Smooth muscle cell (in vitro differentiated cells): Measurements from ENCODE around the gene TPP2. TPM values are rescaled to one million over a fixed set of nuclear protein-coding genes. Genes with fewer than 3 reads are reported as not detected.

Source experiments
- DNase-seq: peaks from one replicate; lab custom pipeline; 2025; ENCODE audit not compliant: unreplicated experiment; lab: John Stamatoyannopoulos, UW
- H2AFZ ChIP-seq: fragments of 200-600 bp; sonication (generic); 2 replicates; pipeline ENCODE4 v1.6.0; 2016; ENCODE audit warnings: antibody characterized with exemption, low read depth, mild to moderate bottlenecking
- H3F3A ChIP-seq: fragments of 200-600 bp; sonication (generic); 2 replicates; pipeline ENCODE4 v1.6.0; 2017; ENCODE audit warnings: antibody characterized with exemption, low read depth
- H3K27ac ChIP-seq: fragments of 200-600 bp; sonication (generic); 2 replicates; pipeline ENCODE4 v1.5.1; 2016; ENCODE audit warnings: low read depth, mild to moderate bottlenecking
- H3K27me3 ChIP-seq: fragments of 200-600 bp; sonication (generic); 2 replicates; pipeline ENCODE4 v1.6.1; 2016; ENCODE audit warnings: low read depth, mild to moderate bottlenecking
- H3K36me3 ChIP-seq: fragments of 200-600 bp; sonication (generic); 2 replicates; pipeline ENCODE4 v1.5.1; 2016; ENCODE audit warnings: low read depth
- H3K4me1 ChIP-seq: fragments of 200-600 bp; sonication (generic); 2 replicates; pipeline ENCODE4 v1.5.1; 2016; ENCODE audit warnings: low read depth
- H3K4me2 ChIP-seq: fragments of 200-600 bp; sonication (generic); 2 replicates; pipeline ENCODE4 v1.6.0; 2016; ENCODE audit warnings: mild to moderate bottlenecking
- H3K4me3 ChIP-seq: fragments of 200-600 bp; sonication (generic); 2 replicates; pipeline ENCODE4 v1.5.1; 2016; ENCODE audit warnings: mild to moderate bottlenecking
- H3K79me2 ChIP-seq: fragments of 200-600 bp; sonication (generic); 2 replicates; pipeline ENCODE4 v1.6.0; 2016; ENCODE audit warnings: low read depth, mild to moderate bottlenecking
- H3K9ac ChIP-seq: fragments of 200-600 bp; sonication (generic); 2 replicates; pipeline ENCODE4 v1.6.0; 2016; ENCODE audit warnings: low read depth
- H3K9me3 ChIP-seq: fragments of 200-600 bp; sonication (generic); replicated peaks from 2 replicates; pipeline ENCODE4 v1.5.1; 2016; ENCODE audit warnings: low read depth
- H4K20me1 ChIP-seq: fragments of 200-600 bp; sonication (generic); 2 replicates; pipeline ENCODE4 v1.6.0; 2016; ENCODE audit warnings: low read depth
- CTCF ChIP-seq: fragments of 200-600 bp; sonication (generic); IDR thresholded peaks from 2 replicates; pipeline ENCODE4 v1.5.1; 2017; ENCODE audit warnings: borderline replicate concordance, mild to moderate bottlenecking, antibody characterized with exemption; ENCODE audit not compliant: insufficient read depth, poor library complexity, severe bottlenecking
- WGBS: methylation state at CpG from one replicate; pipeline ENCODE4 v1.1.7; 2016; ENCODE audit warnings: low lambda C conversion rate; 5-methylcytosine and 5-hydroxymethylcytosine counted together
- polyA plus RNA-seq: library from polyadenylated mRNA; unstranded; fragments of >200 nt; fragmentation: Nextera tagmentation; extraction: Ambion mirVana; gene quantifications from 2 replicates; pipeline ENCODE4 v1.2.1, GENCODE V29; 2016
- total RNA-seq: library from RNA; depleted of rRNA; stranded (reverse); fragments of >200 nt; gene quantifications from 2 replicates; pipeline ENCODE4 v1.2.3, GENCODE V29; 2014

Gene TPP2
- total and polyA plus RNA-seq, 2 experiments from 2014 or later = 13.0 to 38.7 TPM

DNA sequence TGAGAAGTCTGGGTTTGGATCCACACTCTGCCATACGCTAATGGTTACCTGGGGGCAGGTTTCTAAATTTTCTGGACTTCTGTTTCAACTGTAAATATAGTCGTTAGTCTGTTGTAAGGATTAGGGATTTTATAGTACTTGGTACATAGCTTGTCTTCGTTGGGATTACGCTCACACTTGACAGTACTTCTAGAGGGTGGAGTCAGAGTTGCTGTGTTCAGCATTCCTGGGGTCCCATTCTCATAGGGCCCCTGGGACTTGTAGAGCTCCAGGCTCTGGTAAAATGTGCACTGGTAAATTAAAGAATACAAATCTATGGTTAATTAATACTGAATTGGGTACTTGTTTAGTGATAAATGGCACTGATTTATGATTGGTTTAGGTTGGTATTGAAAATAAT lies 45.2 kb downstream of the TPP2 start:
- TF ChIP-seq CTCF = no peak
- H3K79me2 ChIP-seq = no peaks in the 10 kb centered on the region
- H3F3A ChIP-seq = no peaks in the 10 kb centered on the region
- WGBS = 61% methylated on average over 4 of the region's 4 CpGs
- H3K4me3 ChIP-seq = no peak overlapping the region
- H3K4me1 ChIP-seq = no peaks in the 10 kb centered on the region
- no peaks in the 10 kb centered on the region for H3K9me3 ChIP-seq
- peaks cover 31% of the 10 kb centered on the region for H3K36me3 ChIP-seq
- H4K20me1 ChIP-seq = no peaks in the 10 kb centered on the region
- H2AFZ ChIP-seq = no peak overlapping the region
- H3K27ac ChIP-seq = no peak overlapping the region
- no peak overlapping the region for H3K4me2 ChIP-seq
- H3K27me3 ChIP-seq = no peaks in the 10 kb centered on the region
- DNase-seq = no peak
- H3K9ac ChIP-seq = no peak overlapping the region

DNA sequence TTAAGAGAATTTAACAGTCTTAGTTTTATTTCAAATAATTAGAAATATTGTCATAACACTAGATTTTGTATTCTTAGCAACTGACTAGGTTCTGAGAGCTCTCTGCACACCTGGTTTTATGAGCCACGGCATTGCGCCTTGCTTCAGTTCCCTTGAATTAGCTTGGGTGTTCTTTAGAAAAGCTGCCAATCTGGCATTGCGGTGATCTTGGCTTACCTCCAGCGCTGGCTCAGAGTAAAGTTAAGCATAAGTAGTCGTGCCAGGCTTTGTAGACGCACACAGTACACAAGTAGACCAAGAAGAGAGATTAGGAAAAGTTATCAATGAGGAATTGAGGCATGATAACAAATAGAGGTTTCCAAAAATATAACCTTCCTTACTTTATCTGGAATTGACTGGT lies 45.7 kb downstream of the TPP2 start:
- whole genome bisulfite sequencing = 98% methylated on average over 6 of the region's 6 CpGs
- Histone ChIP-seq H3K79me2 (no peaks in the 10 kb centered on the region), H3K9me3 (no peaks in the 10 kb centered on the region), H3K27me3 (no peaks in the 10 kb centered on the region), H3K4me3 (no peak overlapping the region), H3K4me1 (no peaks in the 10 kb centered on the region), H3F3A (no peaks in the 10 kb centered on the region), H3K27ac (no peak overlapping the region), H4K20me1 (no peaks in the 10 kb centered on the region), H2AFZ (no peak overlapping the region), H3K36me3 (peaks cover 30% of the 10 kb centered on the region), H3K9ac (no peak overlapping the region), H3K4me2 (no peak overlapping the region)
- no peak for TF ChIP-seq CTCF
- DNase-seq = no peak

GRCh38 chr13:102643656-102644055 lies 46.9 kb downstream of the TPP2 start:
- no peaks in the 10 kb centered on the region for H3K4me1 ChIP-seq
- no peaks in the 10 kb centered on the region for H4K20me1 ChIP-seq
- peaks cover 26% of the 10 kb centered on the region for H3K36me3 ChIP-seq
- H3K79me2 ChIP-seq = no peaks in the 10 kb centered on the region
- 74% methylated on average over 1 of the region's 1 CpG for WGBS
- no peaks in the 10 kb centered on the region for H3F3A ChIP-seq
- H3K4me2 ChIP-seq = no peak overlapping the region
- no peaks in the 10 kb centered on the region for H3K27me3 ChIP-seq
- DNase-seq = no peak
- H3K4me3 ChIP-seq = no peak overlapping the region
- TF ChIP-seq CTCF = no peak
- no peak overlapping the region for H2AFZ ChIP-seq
- no peak overlapping the region for H3K9ac ChIP-seq
- H3K9me3 ChIP-seq = no peaks in the 10 kb centered on the region
- no peak overlapping the region for H3K27ac ChIP-seq

DNA sequence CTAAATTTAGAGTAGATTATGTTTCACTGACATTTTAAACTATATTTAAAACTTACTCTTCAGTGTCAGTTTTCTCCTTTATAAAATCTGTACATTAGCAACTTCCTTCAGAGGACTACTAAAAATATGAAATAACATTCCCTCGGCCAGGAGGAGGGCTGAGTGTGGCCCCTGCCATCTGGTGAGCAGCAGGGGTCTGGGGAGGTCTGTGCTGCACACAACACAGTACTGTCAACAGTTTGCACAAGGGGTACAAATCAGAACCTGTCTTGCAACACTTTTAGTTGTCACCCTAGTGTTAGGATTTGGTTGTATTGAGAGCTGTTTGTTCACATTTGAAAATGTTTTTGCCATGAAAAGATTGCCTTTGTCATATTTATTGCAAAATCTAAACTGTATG lies 48.9 kb downstream of the TPP2 start:
- no peak overlapping the region for H3K27ac ChIP-seq
- H3K4me1 ChIP-seq = no peaks in the 10 kb centered on the region
- TF ChIP-seq CTCF = no peak
- H3F3A ChIP-seq = peaks cover 4% of the 10 kb centered on the region
- no peaks in the 10 kb centered on the region for H3K27me3 ChIP-seq
- H3K79me2 ChIP-seq = no peaks in the 10 kb centered on the region
- no peak overlapping the region for H3K9ac ChIP-seq
- H3K36me3 ChIP-seq = peaks cover 31% of the 10 kb centered on the region
- H3K4me3 ChIP-seq = no peak overlapping the region
- H4K20me1 ChIP-seq = no peaks in the 10 kb centered on the region
- WGBS = 97% methylated on average over 1 of the region's 1 CpG
- H3K4me2 ChIP-seq = no peak overlapping the region
- H2AFZ ChIP-seq = no peak overlapping the region
- no peak for DNase-seq
- no peaks in the 10 kb centered on the region for H3K9me3 ChIP-seq
